K562 (cell line): ENCODE data around the gene MTMR4. TPM values are rescaled to one million over a fixed set of nuclear protein-coding genes. Genes with fewer than 3 reads are reported as not detected.

Experiments
- ATAC-seq: fragments of 200-7000 bp; cut with Tn5 transposase; 3 replicates; pipeline ENCODE4 v1.9.1; 2020; ENCODE audit warnings: moderate library complexity
- BruUV-seq: library from RNA; stranded (reverse); fragments of 400-500 nt; replicated peaks from 2 replicates; lab custom pipeline; 2021; lab: Mats Ljungman, UMichigan
- CTCF ChIA-PET: fragments of 300-600 bp; formaldehyde crosslinking; extraction: SDS; loops from one replicate; lab custom pipeline; 2021; ENCODE audit warnings: low intra/inter-chr PET ratio; lab: Yijun Ruan, JAX
- POLR2A ChIA-PET: fragments of 300-600, 350-650 bp; sonication (Branson Sonifier 250); formaldehyde crosslinking; extraction: SDS; loops from one replicate; lab custom pipeline; 2021; ENCODE audit warnings: antibody characterized with exemption, inconsistent platforms; lab: Yijun Ruan, JAX
- DNase-seq, 4 experiments: peaks; one replicate each; pipeline versions ENCODE4 v3.0.0 to v3.0.0-alpha.2; 2011 to 2018; ENCODE audit warnings: low spot score in 3 of 4, mixed read lengths in 3 of 4; ENCODE audit errors: extremely low read depth in 1 of 4
- FAIRE-seq: peaks from 2 replicates; lab custom pipeline; 2011; peaks lifted over from hg19 to GRCh38; lab: Jason Lieb, UNC
- H2AFZ ChIP-seq: 2 replicates; pipeline ENCODE4 v1.6.0; 2011; ENCODE audit warnings: low read depth, low read length, control low read depth, inconsistent platforms
- H3K27ac ChIP-seq: fragments of 200-600 bp; 3 replicates; pipeline ENCODE4 v1.8.0; 2011; ENCODE audit warnings: low read depth, mild to moderate bottlenecking, control low read depth, inconsistent platforms, low read length, moderate library complexity, mixed read lengths; ENCODE audit errors: extremely low read depth
- H3K27me3 ChIP-seq, 2 experiments: fragments of 300-600 bp in 1 of 2; 2 replicates in 1 of 2; 3 replicates in 1 of 2; pipeline versions ENCODE4 v1.6.0 to v1.8.0; 2011; ENCODE audit warnings: inconsistent platforms in 2 of 2, low read length in 2 of 2, mild to moderate bottlenecking in 1 of 2, mixed read lengths in 1 of 2, moderate library complexity in 1 of 2; ENCODE audit not compliant: control insufficient read depth in 2 of 2, insufficient read depth in 2 of 2
- H3K36me3 ChIP-seq: fragments of 300-600 bp; 3 replicates; pipeline ENCODE4 v1.8.0; 2011; ENCODE audit warnings: mild to moderate bottlenecking, low read length, inconsistent platforms; ENCODE audit not compliant: control insufficient read depth, insufficient read depth
- H3K4me1 ChIP-seq, 2 experiments: fragments of 200-600 bp in 1 of 2; replicated peaks in 1 of 2; 2 replicates in 1 of 2; 3 replicates in 1 of 2; pipeline versions ENCODE4 v1.5.1 to v1.8.0; 2011; ENCODE audit warnings: inconsistent platforms in 2 of 2, low read length in 2 of 2, mild to moderate bottlenecking in 1 of 2, mixed read lengths in 1 of 2, moderate library complexity in 1 of 2; ENCODE audit not compliant: control insufficient read depth in 2 of 2, insufficient read depth in 2 of 2
- H3K4me2 ChIP-seq: 2 replicates; pipeline ENCODE4 v1.6.1; 2011; ENCODE audit warnings: low read length, control low read depth, inconsistent platforms, mixed read lengths; ENCODE audit not compliant: insufficient read depth
- H3K4me3 ChIP-seq: fragments of 200-600 bp; sonication (generic), shearing (Covaris generic); 2 replicates; pipeline ENCODE4 v1.5.1; 2016; ENCODE audit warnings: control low read depth, inconsistent platforms
- H3K79me2 ChIP-seq: fragments of 200-600 bp; 3 replicates; pipeline ENCODE4 v1.8.0; 2011; ENCODE audit warnings: low read length, inconsistent platforms; ENCODE audit not compliant: control insufficient read depth, insufficient read depth
- H3K9ac ChIP-seq, 2 experiments: 2 replicates each; pipeline versions ENCODE4 v1.6.0 to v1.6.1; 2011; ENCODE audit warnings: low read depth in 2 of 2, low read length in 2 of 2, control low read depth in 1 of 2, inconsistent platforms in 1 of 2, mild to moderate bottlenecking in 1 of 2, mixed read lengths in 1 of 2; ENCODE audit not compliant: insufficient read depth in 1 of 2
- H3K9me1 ChIP-seq: one replicate; pipeline ENCODE4 v1.6.0; 2011; ENCODE audit warnings: inconsistent platforms, mild to moderate bottlenecking, low read length, moderate library complexity; ENCODE audit not compliant: control insufficient read depth, insufficient read depth
- H3K9me3 ChIP-seq: replicated peaks from 2 replicates; pipeline ENCODE4 v1.5.1; 2011; ENCODE audit warnings: low read depth, low read length, inconsistent platforms; ENCODE audit not compliant: control insufficient read depth, insufficient read depth
- H4K20me1 ChIP-seq: replicated peaks from 2 replicates; pipeline ENCODE4 v1.6.1; 2011; ENCODE audit warnings: low read length, inconsistent platforms, mixed read lengths; ENCODE audit not compliant: control insufficient read depth, insufficient read depth
- ARNT ChIP-seq, 2 experiments: fragments of 450-650 bp; IDR thresholded peaks; 2 replicates each; pipeline ENCODE4 v1.6.1; 2016; ENCODE audit warnings: mild to moderate bottlenecking in 1 of 2
- GABPB1 ChIP-seq: sonication (generic); formaldehyde crosslinking; IDR thresholded peaks from 2 replicates; pipeline ENCODE4 v1.8.0; 2022; ENCODE audit warnings: mild to moderate bottlenecking, missing genetic modification reagents
- TCF3 ChIP-seq: sonication (generic); formaldehyde crosslinking; IDR thresholded peaks from 2 replicates; pipeline ENCODE4 v1.4.0; 2020; ENCODE audit warnings: mild to moderate bottlenecking, missing genetic modification reagents
- ZNF143 ChIP-seq: sonication (generic); formaldehyde crosslinking; IDR thresholded peaks from 2 replicates; pipeline ENCODE4 v1.9.0; 2022; ENCODE audit warnings: mild to moderate bottlenecking, missing genetic modification reagents
- ZNF174 ChIP-seq: fragments of 250-450 bp; sonication (Bioruptor Pico); IDR thresholded peaks from 2 replicates; pipeline ENCODE4 v1.4.0; 2020; ENCODE audit warnings: mild to moderate bottlenecking
- ZNF583 ChIP-seq: fragments of 250-450 bp; sonication (Bioruptor Pico); IDR thresholded peaks from 2 replicates; pipeline ENCODE4 v1.4.0; 2020
- ZNF586 ChIP-seq: fragments of 450-650 bp; formaldehyde crosslinking; conservative IDR thresholded peaks from 2 replicates; pipeline ENCODE4 v1.4.0; 2020; ENCODE audit warnings: mild to moderate bottlenecking, moderate library complexity
- ZNF785 ChIP-seq: fragments of 250-450 bp; sonication (Bioruptor Pico); IDR thresholded peaks from 2 replicates; pipeline ENCODE4 v1.4.0; 2020; ENCODE audit warnings: mild to moderate bottlenecking
- WGBS: fragments of 100-300 bp; shearing (Covaris generic); methylation state at CpG from one replicate; pipeline ENCODE4 v1.1.6; 2016; ENCODE audit warnings: low coverage, mixed read lengths; ENCODE audit not compliant: insufficient coverage; ENCODE audit errors: missing lambda C conversion rate; 5-methylcytosine and 5-hydroxymethylcytosine counted together
- in situ Hi-C: fragments of 300-500 bp; cut with MboI; formaldehyde crosslinking; loops from 4 replicates; pipeline ENCODE4 v1.15.0; 2018; ENCODE audit warnings: inconsistent platforms, mixed read lengths
- intact Hi-C: fragments of 100-400 bp; cut with micrococcal nuclease; formaldehyde crosslinking; loops from 2 replicates; pipeline ENCODE4 v1.14.2; 2022
- polyA plus RNA-seq, 8 experiments: library from polyadenylated mRNA; depleted of rRNA in 4 of 8; stranded (reverse) in 5 of 8; unstranded in 3 of 8; fragments of >200 nt; fragmentation: Nextera tagmentation in 2 of 8; fragmentation: Illumina TruSeq in 1 of 8; extraction: Ambion mirVana in 2 of 8; extraction: Trizol in 1 of 8; gene quantifications; 2 replicates each; pipeline versions ENCODE4 v1.2.1 to v1.2.3, GENCODE V29; 2011 to 2014; ENCODE audit warnings: inconsistent platforms in 1 of 8, missing spikeins in 1 of 8
- total RNA-seq, 7 experiments: library from RNA; depleted of rRNA in 6 of 7; stranded (reverse); fragments of >200 nt in 6 of 7; fragmentation: Illumina TruSeq in 2 of 7; extraction: Trizol in 2 of 7; gene quantifications; 2 replicates each; pipeline versions ENCODE4 v1.2.1 to v1.2.3, GENCODE V29; 2011 to 2021; ENCODE audit warnings: low replicate concordance in 1 of 7

Gene MTMR4
- total and polyA plus RNA-seq, 9 of the 15 experiments (the other 6 are each of a cell fraction or from before 2014, with no cell fraction given): 8.8 to 45.7 (median 28.7) TPM

DNA sequence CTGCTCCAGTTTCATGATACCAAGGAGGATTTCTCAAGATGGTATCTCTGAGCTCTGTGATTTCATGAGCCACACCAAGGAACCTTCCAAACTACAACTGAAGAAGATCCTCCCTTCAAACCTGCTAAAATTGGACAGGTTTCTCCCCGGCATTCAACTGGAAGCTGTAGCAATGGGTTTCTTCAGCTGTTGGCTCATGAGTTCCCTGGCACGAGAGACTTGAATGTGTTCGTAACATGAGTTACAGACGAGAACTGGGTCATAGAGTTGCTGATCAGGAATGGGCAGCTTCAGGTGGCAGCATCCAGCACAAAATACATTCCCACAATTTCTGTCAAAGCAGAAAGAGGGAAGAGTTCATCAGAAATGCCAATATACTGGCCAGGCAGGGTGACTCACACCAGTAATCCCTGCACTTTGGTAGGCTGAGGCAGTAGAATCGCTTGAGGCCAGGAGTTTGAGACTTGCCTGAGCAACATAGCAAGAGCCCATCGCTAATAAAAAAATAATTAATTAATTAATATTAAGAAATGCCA, 22.9 kb downstream of the MTMR4 start:
- H3K4me2 ChIP-seq: no peak overlapping the region
- no peak overlapping the region for H2AFZ ChIP-seq
- no peak overlapping the region for H3K9ac ChIP-seq
- no peaks in the 10 kb centered on the region for H3K27me3 ChIP-seq
- FAIRE-seq (no peak), ATAC-seq (no peak), DNase-seq (no peak)
- peaks cover 13 to 16% of the 10 kb centered on the region in 2 experiments; a peak in 4 of 5 replicates for H3K4me1 ChIP-seq
- no peak overlapping the region for H3K27ac ChIP-seq
- no peak overlapping the region for H3K4me3 ChIP-seq
- POLR2A ChIA-PET: interaction anchor here (0.6 to 2.5 kb wide), 5 partner anchors 10 to 186 kb away, joined by 3 to 16 read pairs (median 5); no protein-coding TSS in a partner anchor
- peaks cover 74% of the 10 kb centered on the region for H3K36me3 ChIP-seq
- no peak for TF ChIP-seq ZNF143 (CRISPR knock-in tag)
- TF ChIP-seq ZNF785 (CRISPR knock-in tag): no peak
- TF ChIP-seq ZNF174: no peak
- TF ChIP-seq GABPB1: no peak
- no peak for TF ChIP-seq ZNF586
- TF ChIP-seq ARNT (IDR thresholded peaks at IDR 0.05): no peak
- TF ChIP-seq TCF3 (CRISPR knock-in tag): no peak
- no peak for TF ChIP-seq ZNF583 (CRISPR knock-in tag)
- H3K79me2 ChIP-seq: no peaks in the 10 kb centered on the region
- no peaks in the 10 kb centered on the region for H3K9me3 ChIP-seq
- in situ Hi-C loops: no loop called here
- WGBS: 88% methylated on average over 6 of the region's 6 CpGs
- intact Hi-C loops: no loop called here
- CTCF ChIA-PET: no interaction called here
- H3K9me1 ChIP-seq: no peaks in the 10 kb centered on the region
- no TSS peak for BruUV-seq
- peaks cover 5% of the 10 kb centered on the region; the same call in 1 of the 2 replicates for H4K20me1 ChIP-seq
